GM19328 (cell line): ENCODE data around the gene VCY1B.
"Not testable (repeated sequence)": the region's sequence is repeated elsewhere in the genome, so short reads cannot be mapped to it uniquely, and the experiment has no call there.

ENCODE experiments used
- ATAC-seq: cut with Tn5 transposase; IDR thresholded peaks from one replicate; pipeline ENCODE4 v1.9.1; 2021; ENCODE audit warnings: mild to moderate bottlenecking, moderate library complexity; ENCODE audit not compliant: unreplicated experiment

The VCY1B gene

GRCh38 chrY:14055927-14056326 lies at the start of gene VCY1B:
TSS of gene VCY1B (plus strand) at chrY:14056227. CDS start at chrY:14056290, 63 bp downstream.
- ATAC-seq, result not testable (repeated sequence)

DNA sequence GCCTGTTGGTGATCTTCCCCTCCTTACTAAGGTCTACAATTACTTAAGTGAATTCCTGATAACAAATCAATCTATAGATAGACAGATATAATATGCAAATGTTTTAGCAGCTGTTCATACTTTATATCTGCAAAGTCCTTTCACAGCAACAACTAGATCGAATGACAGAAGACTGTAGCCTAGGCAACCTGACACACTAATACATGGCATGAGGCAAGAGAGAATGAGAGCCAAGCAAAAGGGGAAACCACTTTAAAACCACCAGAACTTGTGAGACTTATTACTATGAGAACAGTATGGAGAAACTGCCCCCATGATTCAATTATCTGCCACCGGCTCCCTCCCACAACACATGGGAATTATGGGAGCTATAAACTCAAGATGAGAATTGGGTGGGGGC lies 44.1 kb upstream of the VCY1B start:
- not testable (repeated sequence) for ATAC-seq

- not testable (repeated sequence) for ATAC-seq
Measured at GRCh38 chrY:14030395-14030794, 25.6 kb upstream of the VCY1B start.

GRCh38 chrY:14085877-14086276 lies 29.9 kb downstream of the VCY1B start:
- ATAC-seq, result no peak
